NCI-H2196 treated with DMSO at 0.1 percent for 48 hours (cell line): ENCODE measurements around the gene LRRC56.

Source experiments
- DNase-seq: peaks from one replicate; lab custom pipeline; 2025; ENCODE audit not compliant: unreplicated experiment; lab: John Stamatoyannopoulos, UW

The LRRC56 gene

GRCh38 chr11:556662-557256 lies 19.4 kb downstream of the LRRC56 start:
- DNase-seq = no peak

GRCh38 chr11:557328-558132 lies 20.2 kb downstream of the LRRC56 start:
- DNase-seq = no peak

- no peak for DNase-seq
Measured at GRCh38 chr11:558503-558902, 21.2 kb downstream of the LRRC56 start.

DNA sequence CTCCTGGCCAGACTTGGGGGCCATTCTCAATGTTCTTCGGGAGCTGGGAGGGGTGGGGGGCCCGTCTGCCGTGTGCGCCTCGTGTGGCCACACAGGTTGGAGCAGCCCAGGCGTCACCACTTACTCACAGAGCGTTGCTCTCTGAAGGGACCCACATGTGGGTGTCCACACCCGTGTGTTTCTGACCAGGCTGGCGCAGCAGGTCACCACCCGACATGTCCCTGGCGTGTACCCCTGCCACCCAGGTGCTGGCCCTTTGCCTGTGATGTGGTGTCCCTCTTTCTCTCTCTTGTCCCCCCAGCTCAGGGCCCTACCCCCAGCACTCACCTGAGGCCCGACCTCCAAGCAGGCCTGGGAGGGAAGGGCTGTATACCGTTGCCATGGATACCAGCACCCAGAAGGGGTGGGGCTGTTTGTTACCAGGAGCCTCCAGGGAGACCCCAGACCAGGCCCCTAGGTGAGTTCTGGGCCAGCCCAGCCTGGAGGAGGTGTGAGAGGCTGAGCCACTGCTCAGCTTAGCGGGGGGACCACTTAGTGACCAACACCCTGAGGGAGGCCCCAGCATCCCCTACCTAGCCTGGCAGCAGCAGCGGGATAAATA lies 21.8 kb downstream of the LRRC56 start:
- no peak for DNase-seq

- no peak for DNase-seq
Measured at GRCh38 chr11:559712-560304, 22.5 kb downstream of the LRRC56 start.

GRCh38 chr11:560305-561147 lies 23.2 kb downstream of the LRRC56 start, which contains the start of the genes LMNTD2 and RASSF7:
Gene LMNTD2 (minus strand): TSS chr11:560738. CDS start chr11:560716, 22 bp downstream.
Gene RASSF7 (plus strand): TSS chr11:560970. CDS start chr11:561769, 799 bp downstream.
- DNase-seq = peak; percentile 81

- DNase-seq = no peak
Measured at GRCh38 chr11:561148-562003, 24.0 kb downstream of the LRRC56 start.

- DNase-seq = no peak
Measured at GRCh38 chr11:562046-562645, 24.8 kb downstream of the LRRC56 start.

DNA sequence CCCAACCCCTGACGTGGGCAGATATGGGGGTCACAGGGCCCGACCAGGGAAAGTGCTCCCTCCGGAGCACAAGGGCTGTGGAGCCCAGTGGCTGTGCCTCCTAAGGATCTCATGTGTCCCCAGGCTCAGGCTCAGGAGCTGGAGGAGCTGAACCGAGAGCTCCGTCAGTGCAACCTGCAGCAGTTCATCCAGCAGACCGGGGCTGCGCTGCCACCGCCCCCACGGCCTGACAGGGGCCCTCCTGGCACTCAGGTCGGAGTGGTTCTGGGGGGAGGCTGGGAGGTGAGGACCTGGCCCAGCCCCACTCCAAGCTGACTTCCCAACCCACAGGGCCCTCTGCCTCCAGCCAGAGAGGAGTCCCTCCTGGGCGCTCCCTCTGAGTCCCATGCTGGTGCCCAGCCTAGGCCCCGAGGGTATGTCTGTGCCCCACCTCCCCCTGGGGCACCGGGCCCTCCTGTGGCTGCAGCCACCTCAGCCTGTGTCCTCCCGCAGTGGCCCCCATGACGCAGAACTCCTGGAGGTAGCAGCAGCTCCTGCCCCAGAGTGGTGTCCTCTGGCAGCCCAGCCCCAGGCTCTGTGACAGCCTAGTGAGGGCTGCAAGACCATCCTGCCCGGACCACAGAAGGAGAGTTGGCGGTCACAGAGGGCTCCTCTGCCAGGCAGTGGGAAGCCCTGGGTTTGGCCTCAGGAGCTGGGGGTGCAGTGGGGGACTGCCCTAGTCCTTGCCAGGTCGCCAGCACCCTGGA lies 25.9 kb downstream of the LRRC56 start:
- no peak for DNase-seq

GRCh38 chr11:563812-564578 lies 26.7 kb downstream of the LRRC56 start:
- DNase-seq = no peak

- no peak for DNase-seq
Measured at GRCh38 chr11:565921-566509, 28.7 kb downstream of the LRRC56 start.

- DNase-seq = no peak
Measured at GRCh38 chr11:567011-567628, 29.8 kb downstream of the LRRC56 start.

DNA sequence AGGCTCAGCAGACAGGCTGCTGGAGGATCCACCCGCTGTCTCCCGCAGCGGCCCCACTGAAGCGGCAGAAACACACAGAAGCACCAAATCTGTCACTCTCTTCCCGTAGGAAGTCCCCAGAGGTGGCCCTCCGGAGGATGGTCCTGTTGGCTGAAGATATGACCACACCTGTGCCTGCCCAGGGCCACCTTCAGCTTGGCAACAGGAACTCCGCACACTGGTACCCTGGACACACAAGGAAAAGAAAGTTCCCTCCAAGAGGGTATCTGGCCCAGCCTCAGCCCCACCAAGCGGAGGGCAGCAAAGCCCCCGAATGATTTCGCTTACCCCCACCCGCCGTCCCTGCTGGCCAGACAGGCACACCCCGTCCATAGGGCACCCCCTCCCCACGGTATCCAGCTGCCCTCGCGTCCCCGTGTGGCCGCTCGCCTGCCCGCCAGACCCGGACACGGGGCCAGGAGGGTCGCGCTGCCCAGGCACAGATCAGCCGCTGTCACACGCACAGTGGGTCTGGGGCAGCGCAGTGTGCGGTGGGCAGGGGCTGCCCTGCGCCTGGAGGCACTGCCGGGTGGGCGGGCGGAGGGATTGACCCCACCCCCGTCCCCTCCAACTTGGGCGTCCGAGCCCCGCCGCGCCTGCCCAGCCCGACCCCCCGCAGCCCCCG lies 30.4 kb downstream of the LRRC56 start:
- no peak for DNase-seq

GRCh38 chr11:568306-569157 lies 31.2 kb downstream of the LRRC56 start:
- DNase-seq = peak; percentile 93

- no peak for DNase-seq
Measured at GRCh38 chr11:569158-569885, 32.0 kb downstream of the LRRC56 start.
